Left renal pelvis (tissue), 4 donors: ENCODE data around the gene NUP188. TPM values are rescaled to one million over a fixed set of nuclear protein-coding genes. Genes with fewer than 3 reads are reported as not detected.
A peak's percentile ranks its signal among the peaks of the same experiment; 100 is the strongest.
"Not testable (repeated sequence)": the region's sequence is repeated elsewhere in the genome, so short reads cannot be mapped to it uniquely, and the experiment has no call there.

ENCODE experiments used
- DNase-seq, 4 donors: peaks; one replicate each; pipeline ENCODE4 v3.0.0-alpha.2; 2013; ENCODE audit warnings: low read depth in 4 of 4, low spot score in 3 of 4
- polyA plus RNA-seq, 4 donors: library from polyadenylated mRNA; unstranded; fragments of 120-200 nt; gene quantifications; one replicate each; pipeline ENCODE4 v1.2.1, GENCODE V29; 2013; ENCODE audit not compliant: insufficient read length in 4 of 4

Gene NUP188
- polyA plus RNA-seq, 4 donors = 32.0 to 53.5 (median 41.4) TPM

DNA sequence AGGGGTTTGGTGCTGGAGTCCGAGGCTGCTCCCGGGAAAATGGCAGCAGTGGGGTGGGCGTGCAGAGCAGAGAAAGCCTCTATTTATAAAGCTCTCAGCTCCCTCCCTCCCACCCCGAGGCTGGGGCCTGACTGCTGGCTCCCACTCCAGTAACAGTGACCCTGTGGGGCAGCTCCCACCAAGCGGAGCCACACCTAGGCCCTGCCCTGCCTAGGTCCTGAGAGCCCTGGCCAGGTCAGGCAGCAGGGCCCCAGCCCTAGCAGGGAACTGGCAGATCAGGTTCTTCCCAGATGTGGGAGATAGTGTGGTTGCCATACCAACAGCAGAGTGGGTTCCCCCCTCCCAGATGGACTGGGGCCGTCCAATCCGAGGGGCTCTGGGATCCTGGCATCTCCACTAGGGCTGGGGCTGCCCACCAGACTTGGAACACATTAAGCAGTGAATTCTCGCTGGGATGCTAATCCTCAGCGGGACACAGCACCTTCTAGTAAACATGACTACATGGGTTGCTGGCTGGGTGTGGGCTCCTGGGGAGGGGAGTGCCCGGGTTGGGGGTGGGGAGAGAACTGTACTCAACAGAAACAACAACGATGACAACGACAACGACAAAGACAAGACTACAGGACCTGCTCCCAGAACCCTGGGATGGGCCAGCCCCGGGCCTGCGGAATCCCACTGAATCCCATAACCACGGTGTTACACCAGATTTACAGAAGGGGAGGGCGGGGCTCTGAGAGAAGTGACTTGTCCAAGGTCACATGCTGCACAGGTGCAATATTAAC is 79.1 kb downstream of the NUP188 start:
- DNase-seq = peak in 2 of 4 donors; percentile 54 to 79

DNA sequence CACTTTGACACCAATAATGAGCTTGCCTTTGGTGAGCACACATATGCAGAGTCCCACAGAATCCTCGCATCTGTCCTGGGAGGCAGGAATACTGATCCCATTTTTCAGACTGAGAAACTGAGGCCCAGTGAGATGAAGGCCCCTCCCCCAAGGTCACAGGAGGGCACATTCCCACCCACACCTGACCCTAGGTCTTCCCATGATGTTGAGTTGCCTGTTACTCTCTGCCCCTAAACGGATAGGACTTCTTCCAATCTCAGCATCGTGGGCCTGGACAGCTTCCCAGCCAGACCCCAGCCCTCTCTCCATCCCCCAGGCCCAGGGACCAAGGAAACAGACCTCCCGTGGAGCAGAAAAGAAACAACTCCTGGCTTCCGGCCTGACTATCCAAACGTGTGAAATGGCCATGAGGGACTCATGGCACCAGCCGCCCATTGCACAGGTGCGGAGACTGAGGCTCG is 79.8 kb downstream of the NUP188 start:
- no peak for DNase-seq

DNA sequence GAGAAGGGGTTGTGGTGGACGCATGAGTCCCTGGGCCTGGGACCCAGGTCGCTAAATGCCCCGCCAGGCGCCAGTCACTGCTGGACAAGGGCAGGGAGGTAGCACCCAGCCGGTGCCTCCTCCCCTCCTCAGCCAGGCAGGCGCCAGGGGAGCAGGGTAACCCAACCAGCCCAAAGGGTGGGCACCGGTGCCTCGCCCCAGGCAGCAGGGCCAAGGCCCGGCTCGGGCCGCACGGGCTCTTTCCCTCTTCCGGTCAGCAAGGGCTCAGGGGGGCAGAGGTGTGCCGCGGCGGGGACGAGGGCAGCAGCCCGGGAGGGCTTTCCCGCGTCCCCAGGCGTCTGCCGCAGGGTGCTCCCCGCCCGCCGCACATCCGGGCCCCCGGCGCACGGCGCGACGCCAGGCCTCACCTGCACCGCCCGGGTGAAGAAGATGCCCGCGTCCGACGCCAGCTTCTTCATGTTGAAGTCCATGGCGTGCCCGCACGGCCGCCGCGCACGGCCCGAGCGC is 80.2 kb downstream of the NUP188 start:
- DNase-seq = no peak

DNA sequence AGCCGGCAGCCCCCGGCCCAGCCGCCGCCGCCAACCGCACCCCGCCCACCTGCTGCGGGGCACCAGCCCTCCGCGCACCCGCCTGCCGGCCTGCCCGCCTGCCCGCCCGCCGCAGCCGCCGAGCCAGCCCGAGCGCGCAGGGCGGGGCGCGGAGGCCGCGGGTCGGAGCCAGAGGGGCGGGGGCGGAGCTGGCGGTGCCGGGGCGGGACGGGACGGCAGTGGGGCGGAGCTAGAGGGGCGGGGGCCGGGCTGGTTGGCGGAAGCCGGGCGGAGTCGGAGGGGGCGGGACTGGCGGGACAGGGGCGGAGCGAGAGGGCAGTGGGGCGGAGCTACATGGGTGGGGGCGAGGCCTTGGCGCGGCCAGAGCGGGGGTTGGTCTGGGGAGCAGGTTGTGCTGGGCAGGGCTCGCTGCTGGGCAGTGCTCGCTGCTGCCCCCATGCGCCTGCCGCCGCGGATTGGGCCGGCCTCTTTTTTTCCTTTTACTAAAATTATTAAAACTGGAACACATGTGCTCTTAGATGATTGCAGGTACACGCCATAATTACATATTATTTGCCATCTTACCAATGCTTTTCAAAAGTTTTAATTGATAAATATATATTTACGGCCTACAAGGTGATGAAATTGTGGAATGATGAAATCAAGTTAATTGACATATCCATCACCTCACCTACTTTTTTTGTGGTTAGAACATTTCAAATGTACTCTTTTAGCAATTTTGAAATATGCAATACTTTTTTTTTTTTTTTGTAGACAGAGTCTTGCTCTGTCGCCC is 80.9 kb downstream of the NUP188 start, which contains the start of gene SH3GLB2:
Gene SH3GLB2, minus strand, starts transcription at position 140 of the 775 bp plus-strand sequence. CDS start 177 bp downstream, outside the sequence.
- peak; percentile 76 to 86 (median 83) for DNase-seq

DNA sequence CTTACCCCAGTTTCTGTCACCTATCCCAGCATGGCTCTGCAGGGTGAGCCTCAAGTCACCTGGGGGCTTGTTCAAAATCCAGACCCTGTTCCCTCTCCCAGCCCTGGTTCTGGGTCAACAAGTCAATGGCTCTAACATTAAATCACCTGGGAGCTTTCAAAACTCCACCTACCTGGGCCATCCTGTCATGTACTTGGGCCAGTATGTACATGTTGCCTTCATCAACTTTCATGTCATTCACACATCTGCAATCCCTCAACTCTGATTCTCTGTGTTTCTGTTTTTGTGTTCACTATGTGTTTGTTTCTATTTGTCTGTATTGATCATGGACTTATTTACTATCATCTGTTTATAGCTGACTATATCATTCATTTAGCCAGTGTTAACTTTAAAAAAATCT is 82.7 kb downstream of the NUP188 start:
- no peak for DNase-seq

DNA sequence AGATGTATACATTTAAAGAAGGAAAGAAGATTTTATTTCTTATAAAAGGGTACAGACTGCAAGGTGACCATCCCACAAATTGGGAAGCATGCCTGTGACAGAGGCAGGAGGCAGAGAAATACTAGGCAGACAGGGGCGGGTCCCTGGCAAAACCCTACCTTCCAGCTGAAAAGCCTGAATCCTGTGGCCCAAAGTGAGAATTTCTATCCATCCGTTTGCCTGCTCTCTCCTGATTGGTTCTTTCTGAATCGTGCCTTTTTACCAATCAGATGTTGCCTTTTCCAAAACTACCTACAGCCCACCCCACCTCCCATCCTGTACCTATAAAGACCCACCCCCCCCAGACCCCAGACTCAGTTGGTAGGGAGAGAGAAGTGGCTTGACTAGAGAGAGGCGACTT is 84.0 kb downstream of the NUP188 start:
- DNase-seq = no peak

DNA sequence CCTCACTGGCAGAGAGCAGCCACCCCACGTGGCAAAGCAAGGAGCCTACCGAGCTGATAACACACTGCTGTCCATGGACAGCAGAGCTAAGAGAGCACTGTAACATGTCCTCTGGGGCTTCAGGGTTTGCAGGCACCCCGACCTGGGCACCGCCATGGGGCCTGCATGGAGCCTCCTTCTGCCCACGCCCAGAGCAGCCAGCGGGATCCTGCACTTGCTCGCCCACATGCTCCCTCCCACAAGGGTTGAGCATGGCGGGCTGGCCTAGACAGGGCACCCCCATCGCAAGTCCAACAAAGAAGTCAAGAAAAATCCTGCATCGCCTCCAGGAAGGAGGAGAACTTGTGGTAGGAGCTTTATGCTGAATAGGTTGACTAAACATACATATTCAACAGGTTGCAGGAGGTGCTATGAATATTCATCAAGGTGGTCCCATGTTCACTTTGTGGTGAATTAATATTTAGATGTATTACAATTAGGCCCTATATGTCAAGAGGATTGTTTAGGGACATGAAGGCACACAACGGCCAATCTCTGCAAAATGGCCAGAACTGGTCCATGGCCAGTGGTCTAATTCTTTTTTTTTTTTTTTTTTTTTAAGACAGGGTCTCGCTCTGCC is 85.2 kb downstream of the NUP188 start:
- DNase-seq = no peak

DNA sequence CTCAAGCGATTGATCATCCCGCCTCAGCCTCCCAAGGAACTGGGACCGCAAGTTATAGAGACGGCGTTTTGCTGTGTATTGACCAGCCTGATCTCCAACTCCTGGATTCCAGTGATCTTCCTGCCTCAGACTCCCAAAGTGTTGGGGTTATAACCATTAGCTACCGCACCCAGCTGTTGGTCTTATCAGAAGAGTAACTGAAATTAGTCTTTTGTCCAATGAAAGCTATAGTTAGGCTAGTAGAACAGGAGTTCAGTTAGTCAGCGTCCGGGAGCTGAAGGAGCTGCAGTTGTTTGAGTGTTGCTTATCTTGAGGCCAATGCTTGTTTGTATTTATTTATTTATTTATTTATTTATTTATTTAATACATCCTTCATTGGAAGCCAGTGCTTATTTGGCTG is 85.7 kb downstream of the NUP188 start:
- DNase-seq = no peak

DNA sequence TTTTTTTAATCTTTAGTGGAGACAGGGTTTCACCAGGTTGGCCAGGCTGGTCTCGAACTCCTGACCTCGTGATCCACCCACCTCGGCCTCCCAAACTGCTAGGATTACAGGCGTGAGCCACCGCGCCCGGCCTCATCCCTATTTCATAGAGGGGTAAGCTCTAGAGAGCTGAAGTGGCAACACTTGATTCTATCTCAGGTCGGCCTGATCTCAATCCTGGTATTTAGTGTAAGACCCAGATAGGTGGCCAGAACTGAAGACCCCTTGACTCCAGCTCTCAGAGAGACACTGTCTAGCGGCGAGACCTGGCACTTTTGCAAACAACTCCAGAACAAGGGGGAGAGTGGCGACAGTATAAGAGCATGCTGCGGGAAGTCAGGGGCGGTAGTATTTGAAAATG is 88.3 kb downstream of the NUP188 start:
- DNase-seq = not testable (repeated sequence)

DNA sequence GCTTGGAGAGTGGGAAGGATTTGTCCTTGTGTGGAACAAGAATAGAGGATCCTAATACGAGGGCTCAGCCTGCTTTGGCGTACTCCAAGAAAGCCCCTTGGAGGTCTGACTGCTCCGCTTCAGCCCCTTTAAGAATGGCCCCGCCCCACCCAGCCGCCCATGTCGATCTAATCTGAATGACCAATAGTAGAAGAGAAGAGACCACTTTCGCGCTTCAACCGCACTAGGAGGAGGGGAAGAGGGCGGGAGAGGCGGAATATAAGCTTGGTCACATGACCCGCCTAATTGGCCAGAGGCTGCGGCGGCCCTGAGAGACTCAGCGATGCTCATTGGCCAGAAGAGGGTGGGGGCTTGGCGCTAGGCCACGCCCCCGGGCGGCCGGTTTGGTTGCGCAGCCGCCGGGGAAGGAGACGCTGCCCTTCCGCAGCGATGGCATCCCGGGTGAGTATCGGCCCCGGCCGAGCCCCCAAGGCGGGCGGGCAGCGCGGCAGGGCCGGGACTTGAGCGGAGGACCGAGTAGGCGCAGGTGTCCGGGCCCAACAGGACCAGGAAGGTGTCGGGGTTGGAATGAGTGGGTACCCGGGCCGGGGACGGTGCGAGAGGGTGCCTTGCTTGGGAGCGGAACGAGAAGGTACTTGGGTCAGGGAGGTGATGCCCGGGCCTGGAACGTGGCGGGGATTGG is 88.9 kb downstream of the NUP188 start, which contains the start of gene MIGA2:
Gene MIGA2, plus strand, starts transcription at position 386 of the 682 bp plus-strand sequence. CDS start 3,969 bp downstream, outside the sequence.
- peak; percentile 94 to 97 (median 96) for DNase-seq

DNA sequence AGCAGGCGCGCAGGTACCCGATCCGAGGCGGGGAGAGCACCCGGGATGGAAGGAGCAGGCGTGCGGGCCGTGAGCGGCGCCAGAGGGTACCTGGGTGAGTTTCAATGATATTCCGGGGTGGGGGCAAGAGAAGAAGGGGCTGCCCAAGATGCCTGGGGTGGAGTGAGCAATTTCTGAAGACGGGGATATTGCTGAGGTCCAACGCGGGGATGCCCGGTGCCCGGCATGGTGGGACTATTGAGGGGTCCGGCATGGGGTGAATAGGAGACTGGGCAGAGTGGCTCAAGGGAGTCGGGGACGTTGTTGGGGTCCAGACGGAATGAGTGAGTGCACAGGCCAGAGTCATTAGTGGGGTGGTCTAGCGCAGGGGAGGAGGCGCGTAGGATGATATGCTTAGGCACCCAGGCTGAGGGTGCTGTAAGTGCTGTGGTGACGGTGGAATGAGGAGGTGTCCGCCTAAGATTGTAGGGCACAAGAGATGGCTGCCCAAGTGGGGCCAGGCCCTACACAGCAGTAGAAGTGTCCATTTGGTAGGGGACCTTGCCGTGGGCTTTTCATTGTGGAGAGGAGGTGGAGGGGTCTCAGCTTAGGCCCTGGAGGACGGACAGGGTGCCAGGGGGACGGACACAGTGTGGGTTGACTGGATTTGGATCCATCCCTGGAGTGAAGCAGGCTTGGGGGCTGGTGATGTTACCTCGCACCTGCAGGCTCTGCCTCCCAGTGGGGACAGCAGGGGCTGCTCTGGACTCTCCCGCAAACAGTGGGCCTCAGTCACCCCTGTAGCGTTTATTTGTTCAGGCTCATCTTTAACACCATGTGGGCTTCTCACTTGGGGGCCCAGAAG is 89.6 kb downstream of the NUP188 start:
- DNase-seq = no peak

DNA sequence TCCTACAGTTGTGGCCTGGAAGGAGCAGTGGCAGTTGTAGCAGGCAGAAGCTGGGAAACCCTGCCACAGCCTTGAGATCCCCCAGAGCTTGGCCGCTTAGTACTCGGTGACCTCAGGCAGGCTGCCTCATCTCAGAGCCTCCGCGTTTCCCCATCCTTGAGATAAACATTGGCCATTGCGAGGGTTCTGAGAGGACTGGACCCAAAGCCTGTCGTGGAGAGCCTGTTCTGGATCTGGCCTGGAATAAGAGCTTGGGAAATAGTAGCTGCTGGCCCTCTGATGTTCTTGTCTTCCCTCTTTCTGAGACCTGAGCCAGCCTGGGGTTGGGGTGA is 90.2 kb downstream of the NUP188 start:
- DNase-seq = no peak

DNA sequence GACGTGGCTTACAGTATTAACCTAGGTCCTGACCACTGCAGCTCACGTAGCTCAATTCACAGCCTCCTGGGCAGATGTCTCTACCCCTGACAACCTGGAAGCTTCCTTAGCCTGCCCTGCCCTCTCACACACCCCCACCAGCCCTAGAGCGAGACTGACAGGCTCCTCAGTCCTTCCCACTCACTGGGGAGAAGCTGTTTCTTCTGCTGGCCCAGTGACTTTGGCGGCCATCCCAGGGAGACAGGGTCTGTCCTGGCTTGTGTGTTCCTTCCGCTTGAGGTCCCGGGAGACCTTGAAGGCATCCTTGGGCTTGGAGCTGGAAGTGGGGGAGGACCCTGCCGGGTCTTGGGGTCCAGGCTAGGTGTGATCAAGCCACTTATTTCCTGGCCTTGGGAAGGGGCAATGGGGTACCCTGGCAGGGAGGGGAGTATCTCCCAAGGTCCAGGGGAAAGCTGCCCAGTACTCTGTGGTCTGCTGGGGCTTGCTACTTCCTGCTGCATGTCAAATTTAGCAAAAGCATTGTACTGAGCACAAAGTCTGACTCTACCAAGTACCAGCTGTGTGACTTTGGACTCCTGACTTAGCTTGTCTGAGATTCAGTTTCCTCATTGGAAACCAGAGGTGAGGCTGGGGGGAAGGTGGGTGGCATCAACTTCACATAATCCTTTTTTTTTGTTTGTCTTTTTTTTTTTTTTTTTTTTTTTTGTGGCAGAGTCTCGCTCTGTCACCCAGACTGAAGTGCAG is 90.8 kb downstream of the NUP188 start:
- DNase-seq = no peak

DNA sequence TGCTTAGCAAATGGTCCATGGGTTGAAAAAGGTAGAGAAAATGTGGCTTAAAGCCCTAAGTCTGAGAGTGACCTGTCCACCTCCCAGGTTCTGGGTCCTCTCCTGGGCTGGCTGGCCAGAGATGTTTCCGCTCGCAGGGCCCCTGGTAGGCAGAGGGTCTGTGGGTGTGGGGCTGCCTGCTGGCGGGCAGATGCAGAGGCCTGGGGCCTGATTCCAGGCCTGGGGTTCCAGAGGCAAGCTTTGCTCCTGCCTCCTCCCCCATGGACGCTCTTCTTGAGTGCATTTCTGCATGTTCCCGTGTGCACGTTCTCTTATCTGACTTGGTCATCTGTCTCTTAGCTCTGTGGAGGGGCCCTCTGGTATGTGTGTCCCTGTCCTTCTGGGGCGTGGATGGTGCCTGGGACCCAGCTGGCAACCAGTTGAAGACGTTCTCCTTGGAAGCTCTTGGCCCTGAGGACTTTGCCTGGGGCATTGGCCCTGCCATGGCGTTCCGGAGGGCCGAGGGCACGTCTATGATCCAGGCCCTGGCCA is 92.7 kb downstream of the NUP188 start:
- no peak for DNase-seq

DNA sequence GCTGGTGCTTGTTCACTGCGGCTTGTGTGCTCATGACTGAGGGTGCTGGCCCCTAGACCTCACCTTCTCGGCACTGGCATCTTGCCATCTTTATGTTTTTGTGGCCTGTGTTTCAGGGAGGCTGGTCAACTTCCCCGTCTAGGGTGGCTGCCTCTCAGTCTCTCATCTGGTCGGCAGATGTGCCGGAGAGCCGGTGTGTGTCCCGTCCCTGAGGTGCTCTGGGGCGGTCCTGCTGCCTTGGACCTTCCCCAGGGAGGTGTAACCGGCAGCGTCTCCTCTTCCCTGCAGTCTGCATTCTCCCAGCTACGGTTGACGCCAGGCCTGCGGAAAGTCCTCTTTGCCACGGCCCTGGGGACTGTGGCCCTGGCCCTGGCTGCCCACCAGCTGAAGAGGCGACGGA is 94.5 kb downstream of the NUP188 start:
- DNase-seq = no peak

DNA sequence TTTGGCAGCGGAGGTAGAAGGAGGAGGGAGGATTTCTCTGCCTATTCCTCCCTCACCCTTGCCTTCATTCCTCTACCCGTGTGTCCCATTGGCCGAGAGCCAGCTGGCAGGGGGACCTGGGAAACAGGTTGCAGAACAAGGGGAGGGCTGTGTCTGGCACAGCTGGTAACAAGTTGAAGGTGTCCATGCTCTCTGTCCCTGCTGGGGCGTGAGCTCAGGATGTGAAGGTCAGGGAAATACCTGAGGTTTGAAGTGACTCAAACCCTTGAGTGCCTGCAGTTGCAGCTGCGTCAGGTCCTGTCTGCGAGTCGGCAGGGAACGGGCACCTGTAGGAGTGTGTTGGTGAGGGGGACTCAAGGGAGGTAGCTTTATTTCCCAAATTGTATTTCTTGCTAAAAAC is 105.1 kb downstream of the NUP188 start:
- DNase-seq = no peak

DNA sequence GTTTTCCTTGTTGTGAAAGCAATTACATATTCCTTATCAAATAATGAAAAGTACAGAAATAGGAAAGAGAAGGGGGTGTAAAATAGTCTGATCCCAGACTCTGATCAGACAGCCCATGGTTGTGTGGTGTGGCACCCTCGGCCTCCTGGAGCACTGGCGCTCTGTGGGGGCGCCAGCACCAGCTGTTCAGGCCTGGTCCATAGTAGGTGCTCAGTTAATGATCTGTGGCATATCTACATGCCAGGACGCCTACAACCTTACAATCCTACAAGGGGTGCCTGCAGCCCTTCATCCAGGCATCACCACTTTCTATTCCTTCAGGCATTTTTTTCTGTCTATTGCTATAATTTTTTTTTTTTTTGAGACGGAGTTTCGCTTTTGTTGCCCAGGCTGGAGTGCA is 105.5 kb downstream of the NUP188 start:
- no peak for DNase-seq

DNA sequence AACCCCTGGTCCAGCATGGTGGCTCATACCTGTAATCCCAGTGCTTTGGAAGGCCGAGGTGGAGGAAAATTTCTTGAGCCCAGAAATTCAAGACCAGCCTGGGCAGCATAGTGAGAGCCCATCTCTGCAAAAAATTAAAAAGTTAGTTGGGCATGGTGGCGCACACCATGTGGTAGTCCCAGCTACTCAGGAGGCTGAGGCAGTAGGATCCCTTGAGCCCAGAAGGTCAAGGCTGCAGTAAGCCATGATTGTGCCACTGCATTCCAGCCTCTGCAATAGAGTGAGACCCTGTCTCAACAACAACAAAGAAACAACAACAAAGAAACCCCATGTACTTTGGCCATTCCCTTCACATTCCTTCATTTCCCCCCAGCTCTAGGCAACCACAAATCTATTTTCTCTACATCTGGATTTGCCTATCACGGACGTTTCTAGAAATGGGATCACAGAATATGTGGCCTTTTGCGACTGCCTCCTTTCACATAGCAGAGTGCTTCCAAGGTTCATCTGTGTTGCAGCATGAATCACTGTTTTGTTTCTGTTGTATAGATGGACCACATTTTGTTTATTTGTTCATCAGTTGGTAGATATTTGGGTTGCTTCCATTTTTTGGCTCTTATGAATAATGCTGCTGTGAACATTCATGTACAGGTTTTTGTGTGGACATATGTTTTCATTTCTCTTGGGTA is 106.8 kb downstream of the NUP188 start:
- no peak for DNase-seq
